GM21737 (cell line): Measurements from ENCODE around the gene S1PR4.

ENCODE experiments used
- ATAC-seq: cut with Tn5 transposase; IDR thresholded peaks from one replicate; pipeline ENCODE4 v1.9.1; 2021; ENCODE audit warnings: mild to moderate bottlenecking, moderate library complexity; ENCODE audit not compliant: unreplicated experiment

S1PR4 gene

GRCh38 chr19:3178377-3178972 lies at the start of gene S1PR4:
TSS of gene S1PR4 (plus strand) at chr19:3178769. CDS start at chr19:3178793, 24 bp downstream.
- no peak for ATAC-seq

GRCh38 chr19:3129112-3129511 lies 49.5 kb upstream of the S1PR4 start:
- ATAC-seq = no peak

GRCh38 chr19:3131168-3131567 lies 47.4 kb upstream of the S1PR4 start:
- no peak for ATAC-seq

- ATAC-seq = peak; percentile 54
These were observed 45.4 kb upstream of the S1PR4 start for GRCh38 chr19:3132971-3133792.

- ATAC-seq = no peak
These were observed 44.8 kb upstream of the S1PR4 start for GRCh38 chr19:3133793-3134116.

GRCh38 chr19:3135961-3136683 lies 42.4 kb upstream of the S1PR4 start, which contains the start of gene GNA15:
TSS of gene GNA15 (plus strand) at chr19:3136033. CDS start at chr19:3136451, 418 bp downstream.
- no peak for ATAC-seq

GRCh38 chr19:3136684-3137055 lies 41.9 kb upstream of the S1PR4 start:
- ATAC-seq = no peak

GRCh38 chr19:3137119-3137518 lies 41.5 kb upstream of the S1PR4 start:
- ATAC-seq = no peak

- ATAC-seq = no peak
These were observed 40.3 kb upstream of the S1PR4 start for GRCh38 chr19:3138268-3138667.

GRCh38 chr19:3140667-3141038 lies 37.9 kb upstream of the S1PR4 start:
- ATAC-seq = no peak

- ATAC-seq = no peak
These were observed 36.3 kb upstream of the S1PR4 start for GRCh38 chr19:3142292-3142670.

- ATAC-seq = no peak
These were observed 35.7 kb upstream of the S1PR4 start for GRCh38 chr19:3142781-3143337.

- no peak for ATAC-seq
These were observed 32.5 kb upstream of the S1PR4 start for GRCh38 chr19:3145909-3146676.

- no peak for ATAC-seq
These were observed 31.9 kb upstream of the S1PR4 start for GRCh38 chr19:3146677-3147100.

- no peak for ATAC-seq
These were observed 30.1 kb upstream of the S1PR4 start for GRCh38 chr19:3148503-3148902.

- no peak for ATAC-seq
These were observed 29.5 kb upstream of the S1PR4 start for GRCh38 chr19:3149089-3149488.

- no peak for ATAC-seq
These were observed 28.8 kb upstream of the S1PR4 start for GRCh38 chr19:3149526-3150505.

GRCh38 chr19:3150739-3151329 lies 27.7 kb upstream of the S1PR4 start:
- no peak for ATAC-seq
